ELF-1 (cell line): ENCODE results near the gene FAM135A.
"Not testable (repeated sequence)": the region's sequence is repeated elsewhere in the genome, so short reads cannot be mapped to it uniquely, and the experiment has no call there.

Source experiments
- DNase-seq: peaks from one replicate; pipeline ENCODE4 v3.0.0-alpha.2; 2016; ENCODE audit warnings: low read depth, low spot score

FAM135A gene

GRCh38 chr6:70396796-70397729, 16.2 kb upstream of the FAM135A start:
- no peak for DNase-seq

GRCh38 chr6:70398783-70399728, 14.3 kb upstream of the FAM135A start:
- no peak for DNase-seq

GRCh38 chr6:70404658-70405057, 8.7 kb upstream of the FAM135A start:
- no peak for DNase-seq

GRCh38 chr6:70409216-70409615, 4.1 kb upstream of the FAM135A start:
- no peak for DNase-seq

GRCh38 chr6:70411542-70412251, 1.6 kb upstream of the FAM135A start:
- DNase-seq = no peak

- no peak for DNase-seq
Observed at GRCh38 chr6:70412252-70413113, 825 bp upstream of the FAM135A start.

GRCh38 chr6:70413992-70414494, 735 bp downstream of the FAM135A start:
- DNase-seq = peak; percentile 43

- no peak for DNase-seq
Observed at GRCh38 chr6:70414813-70415212, 1.5 kb downstream of the FAM135A start.

GRCh38 chr6:70415247-70415646, 1.9 kb downstream of the FAM135A start:
- DNase-seq = no peak

GRCh38 chr6:70415660-70416059, 2.4 kb downstream of the FAM135A start:
- no peak for DNase-seq

GRCh38 chr6:70421509-70421908, 8.2 kb downstream of the FAM135A start:
- DNase-seq = no peak

- no peak for DNase-seq
Observed at GRCh38 chr6:70423189-70424134, 10.2 kb downstream of the FAM135A start.

- no peak for DNase-seq
Observed at GRCh38 chr6:70424291-70424690, 11.0 kb downstream of the FAM135A start.

- no peak for DNase-seq
Observed at GRCh38 chr6:70436320-70436719, 23.0 kb downstream of the FAM135A start.

- no peak for DNase-seq
Observed at GRCh38 chr6:70445001-70445400, 31.7 kb downstream of the FAM135A start.

GRCh38 chr6:70447343-70448070, 34.2 kb downstream of the FAM135A start:
- not testable (repeated sequence) for DNase-seq

- DNase-seq = not testable (repeated sequence)
Observed at GRCh38 chr6:70453899-70454298, 40.6 kb downstream of the FAM135A start.

- DNase-seq = no peak
Observed at GRCh38 chr6:70456735-70457134, 43.4 kb downstream of the FAM135A start.

GRCh38 chr6:70459235-70459634, 45.9 kb downstream of the FAM135A start:
- DNase-seq = no peak
